Renal cortical epithelial cell (primary cell): ENCODE measurements around the gene FAM180B. TPM values are rescaled to one million over a fixed set of nuclear protein-coding genes. Genes with fewer than 3 reads are reported as not detected.
"Not testable (repeated sequence)": the region's sequence is repeated elsewhere in the genome, so short reads cannot be mapped to it uniquely, and the experiment has no call there.

Experiments used
- DNase-seq: peaks from one replicate; pipeline ENCODE4 v3.0.0-alpha.2; 2011; ENCODE audit warnings: low read depth
- total RNA-seq: library from RNA; depleted of rRNA; stranded (reverse); fragments of >200 nt; gene quantifications from 2 replicates; pipeline ENCODE4 v1.2.3, GENCODE V29; 2014

FAM180B gene
- total RNA-seq = not detected in 2 replicates

GRCh38 chr11:47586098-47586855 is at the start of gene FAM180B:
Gene FAM180B (plus strand): TSS chr11:47586678. CDS start chr11:47586769, 91 bp downstream.
- no peak for DNase-seq

- no peak for DNase-seq
These were observed 49.6 kb upstream of the FAM180B start for GRCh38 chr11:47536915-47537314.

GRCh38 chr11:47538741-47539565 is 47.5 kb upstream of the FAM180B start:
- DNase-seq = peak; percentile 92

- no peak for DNase-seq
These were observed 46.8 kb upstream of the FAM180B start for GRCh38 chr11:47539681-47540039.

GRCh38 chr11:47541070-47541469 is 45.4 kb upstream of the FAM180B start:
- DNase-seq = no peak

GRCh38 chr11:47545298-47545697 is 41.2 kb upstream of the FAM180B start:
- DNase-seq = no peak

GRCh38 chr11:47546274-47546673 is 40.2 kb upstream of the FAM180B start:
- DNase-seq = not testable (repeated sequence)

GRCh38 chr11:47550288-47551047 is 36.0 kb upstream of the FAM180B start:
- DNase-seq = peak; percentile 63

- DNase-seq = peak; percentile 58
These were observed 35.4 kb upstream of the FAM180B start for GRCh38 chr11:47551086-47551485.

GRCh38 chr11:47552056-47552565 is 34.4 kb upstream of the FAM180B start:
- DNase-seq = peak; percentile 53

- DNase-seq = peak; percentile 58
These were observed 33.7 kb upstream of the FAM180B start, which contains the start of gene CELF1 for GRCh38 chr11:47552566-47553405. Gene CELF1 (minus strand): TSS chr11:47553132. CDS start chr11:47499523, 53,609 bp downstream.

GRCh38 chr11:47553406-47553743 is 33.1 kb upstream of the FAM180B start:
- no peak for DNase-seq

- DNase-seq = not testable (repeated sequence)
These were observed 29.5 kb upstream of the FAM180B start for GRCh38 chr11:47557004-47557403.

GRCh38 chr11:47558695-47559094 is 27.8 kb upstream of the FAM180B start:
- DNase-seq = no peak

- no peak for DNase-seq
These were observed 26.1 kb upstream of the FAM180B start for GRCh38 chr11:47560426-47560825.

- DNase-seq = not testable (repeated sequence)
These were observed 24.1 kb upstream of the FAM180B start for GRCh38 chr11:47562393-47562792.

GRCh38 chr11:47564366-47564765 is 22.1 kb upstream of the FAM180B start:
- not testable (repeated sequence) for DNase-seq

GRCh38 chr11:47564933-47565339 is 21.5 kb upstream of the FAM180B start:
- no peak for DNase-seq

- DNase-seq = no peak
These were observed 20.9 kb upstream of the FAM180B start, which contains the start of gene PTPMT1 for GRCh38 chr11:47565340-47566148. Gene PTPMT1 (plus strand): TSS chr11:47565599. CDS start chr11:47565623, 24 bp downstream.

- DNase-seq = no peak
These were observed 20.3 kb upstream of the FAM180B start for GRCh38 chr11:47566149-47566698.
